K562 (cell line): ENCODE measurements around the gene CPSF7. TPM values are rescaled to one million over a fixed set of nuclear protein-coding genes. Genes with fewer than 3 reads are reported as not detected.

Experiments
- ARID3B ChIP-seq: fragments of 250-450 bp; sonication (Bioruptor Pico); IDR thresholded peaks from 2 replicates; pipeline ENCODE4 v1.4.0; 2020; ENCODE audit warnings: borderline replicate concordance
- ATF3 ChIP-seq, 2 experiments: fragments of 450-650 bp in 1 of 2; sonication (generic) in 1 of 2; formaldehyde crosslinking in 1 of 2; IDR thresholded peaks in 1 of 2; conservative IDR thresholded peaks in 1 of 2; 2 replicates each; pipeline versions ENCODE4 v1.6.1 to v1.8.1; 2016 to 2023; ENCODE audit warnings: mild to moderate bottlenecking in 2 of 2, moderate library complexity in 2 of 2, inconsistent platforms in 1 of 2, missing genetic modification reagents in 1 of 2
- BHLHE40 ChIP-seq: IDR thresholded peaks from 2 replicates; pipeline ENCODE4 v1.6.1; 2011; ENCODE audit warnings: low read length, improper control_type of control experiment
- CBFA2T2 ChIP-seq: fragments of 450-650 bp; conservative IDR thresholded peaks from 2 replicates; pipeline ENCODE4 v1.6.1; 2017; ENCODE audit warnings: mild to moderate bottlenecking
- GABPA ChIP-seq: fragments of 200-800 bp; sonication (Bioruptor generic); conservative IDR thresholded peaks from 2 replicates; pipeline ENCODE4 v1.6.1; 2016; ENCODE audit warnings: low read depth, missing genetic modification characterization, missing compliant biosample characterization
- HDAC2 ChIP-seq: fragments of 450-650 bp; IDR thresholded peaks from 2 replicates; pipeline ENCODE4 v1.6.1; 2016; ENCODE audit warnings: mild to moderate bottlenecking
- HDAC3 ChIP-seq: fragments of 450-650 bp; IDR thresholded peaks from 2 replicates; pipeline ENCODE4 v1.6.1; 2018; ENCODE audit warnings: borderline replicate concordance, mild to moderate bottlenecking, moderate library complexity; ENCODE audit not compliant: partially characterized antibody
- KDM1A ChIP-seq, 2 experiments: fragments of 450-650 bp; IDR thresholded peaks; 2 replicates each; pipeline ENCODE4 v1.6.1; 2016; ENCODE audit warnings: mild to moderate bottlenecking in 2 of 2
- KDM5B ChIP-seq: fragments of 200-600 bp; sonication (generic); IDR thresholded peaks from 2 replicates; pipeline ENCODE4 v1.6.1; 2012; ENCODE audit warnings: low read depth, mild to moderate bottlenecking, moderate library complexity, low read length, control low read depth, inconsistent platforms; ENCODE audit not compliant: insufficient replicate concordance
- NFRKB ChIP-seq: fragments of 450-650 bp; IDR thresholded peaks from 2 replicates; pipeline ENCODE4 v1.6.1; 2016; ENCODE audit warnings: low read depth
- NR2F6 ChIP-seq: fragments of 450-650 bp; formaldehyde crosslinking; IDR thresholded peaks from 2 replicates; pipeline ENCODE4 v1.4.0; 2020; ENCODE audit warnings: mild to moderate bottlenecking
- POLR2G ChIP-seq: fragments of 200-400 bp; formaldehyde crosslinking; IDR thresholded peaks from 2 replicates; pipeline ENCODE4 v1.6.1; 2017; ENCODE audit warnings: low read depth, mild to moderate bottlenecking, antibody characterized with exemption, low read length, moderate library complexity
- PYGO2 ChIP-seq: fragments of 450-650 bp; IDR thresholded peaks from 2 replicates; pipeline ENCODE4 v1.6.1; 2016; ENCODE audit warnings: mild to moderate bottlenecking, missing genetic modification characterization, moderate library complexity, missing compliant biosample characterization
- RBBP5 ChIP-seq: fragments of 200-600 bp; sonication (generic); IDR thresholded peaks from 2 replicates; pipeline ENCODE4 v1.6.1; 2012; ENCODE audit warnings: borderline replicate concordance, mild to moderate bottlenecking, low read length, control low read depth, inconsistent platforms; ENCODE audit not compliant: insufficient read depth, poor library complexity, severe bottlenecking
- RBM17 ChIP-seq: fragments of 200-400 bp; formaldehyde crosslinking; IDR thresholded peaks from 2 replicates; pipeline ENCODE4 v1.6.1; 2017; ENCODE audit warnings: low read depth, mild to moderate bottlenecking, low read length, borderline replicate concordance
- SMAD4 ChIP-seq: fragments of 250-450 bp; sonication (Bioruptor Pico); conservative IDR thresholded peaks from 2 replicates; pipeline ENCODE4 v1.8.0; 2021; ENCODE audit warnings: inconsistent platforms, mild to moderate bottlenecking, moderate library complexity
- SMC3 ChIP-seq: conservative IDR thresholded peaks from 2 replicates; pipeline ENCODE4 v1.6.1; 2011; ENCODE audit warnings: low read depth, low read length, improper control_type of control experiment; ENCODE audit not compliant: insufficient read depth
- SNIP1 ChIP-seq: fragments of 450-650 bp; IDR thresholded peaks from 2 replicates; pipeline ENCODE4 v1.7.1; 2017; ENCODE audit warnings: low read depth, mild to moderate bottlenecking
- TEAD1 ChIP-seq, 2 experiments: fragments of 450-650 bp in 1 of 2; sonication (generic) in 1 of 2; formaldehyde crosslinking; IDR thresholded peaks; 2 replicates each; pipeline versions ENCODE4 v1.4.0 to v1.8.0; 2020 to 2022; ENCODE audit warnings: mild to moderate bottlenecking in 2 of 2, missing genetic modification reagents in 1 of 2
- THRA ChIP-seq: fragments of 450-650 bp; IDR thresholded peaks from 2 replicates; pipeline ENCODE4 v1.6.1; 2017; ENCODE audit warnings: mild to moderate bottlenecking, moderate library complexity
- ZNF282 ChIP-seq: sonication (generic); formaldehyde crosslinking; IDR thresholded peaks from 2 replicates; pipeline ENCODE4 v1.8.1; 2023; ENCODE audit warnings: missing genetic modification reagents
- ZNF3 ChIP-seq: fragments of 250-450 bp; sonication (Bioruptor Pico); IDR thresholded peaks from 2 replicates; pipeline ENCODE4 v1.5.0; 2021; ENCODE audit warnings: mild to moderate bottlenecking, moderate library complexity
- ZNF507 ChIP-seq: conservative IDR thresholded peaks from 2 replicates; pipeline ENCODE4 v1.6.1; 2017; ENCODE audit warnings: missing genetic modification characterization, missing compliant biosample characterization
- ZNF512 ChIP-seq: IDR thresholded peaks from 2 replicates; pipeline ENCODE4 v1.6.1; 2016; ENCODE audit warnings: missing genetic modification characterization, missing compliant biosample characterization
- ZNF668 ChIP-seq: fragments of 250-450 bp; sonication (Bioruptor Pico); IDR thresholded peaks from 2 replicates; pipeline ENCODE4 v1.8.0; 2022; ENCODE audit warnings: mild to moderate bottlenecking, inconsistent platforms
- polyA plus RNA-seq, 8 experiments: library from polyadenylated mRNA; depleted of rRNA in 4 of 8; stranded (reverse) in 5 of 8; unstranded in 3 of 8; fragments of >200 nt; fragmentation: Nextera tagmentation in 2 of 8; fragmentation: Illumina TruSeq in 1 of 8; extraction: Ambion mirVana in 2 of 8; extraction: Trizol in 1 of 8; gene quantifications; 2 replicates each; pipeline versions ENCODE4 v1.2.1 to v1.2.3, GENCODE V29; 2011 to 2014; ENCODE audit warnings: inconsistent platforms in 1 of 8, missing spikeins in 1 of 8
- total RNA-seq, 7 experiments: library from RNA; depleted of rRNA in 6 of 7; stranded (reverse); fragments of >200 nt in 6 of 7; fragmentation: Illumina TruSeq in 2 of 7; extraction: Trizol in 2 of 7; gene quantifications; 2 replicates each; pipeline versions ENCODE4 v1.2.1 to v1.2.3, GENCODE V29; 2011 to 2021; ENCODE audit warnings: low replicate concordance in 1 of 7

Gene CPSF7
- total and polyA plus RNA-seq, 9 of the 15 experiments (the other 6 are each of a cell fraction or from before 2014, with no cell fraction given): 14.8 to 104 (median 44.1) TPM

GRCh38 chr11:61446211-61446651 is 16.5 kb upstream of the CPSF7 start (continued):
- TF ChIP-seq ZNF668 (CRISPR knock-in tag): no peak
- TF ChIP-seq ATF3 (IDR thresholded peaks at IDR 0.05): peak; percentile 23; the same call in 1 of the 2 replicates
- no peak for TF ChIP-seq ATF3 (CRISPR knock-in tag; conservative IDR thresholded peaks at IDR 0.05)
- TF ChIP-seq NFRKB: no peak
- no peak for TF ChIP-seq RBBP5
- TF ChIP-seq HDAC3: no peak
- no peak for TF ChIP-seq ZNF507 (tag)
- no peak for TF ChIP-seq SMAD4 (CRISPR knock-in tag)
- peak; percentile 69 for TF ChIP-seq SMC3
- TF ChIP-seq SNIP1: no peak
- TF ChIP-seq GABPA (tag): no peak
- no peak for TF ChIP-seq ARID3B (CRISPR knock-in tag)
- TF ChIP-seq HDAC2: no peak
- TF ChIP-seq ZNF282 (CRISPR knock-in tag): no peak
- TF ChIP-seq THRA: no peak
- peak in 1 of 2 experiments; percentile 75; a peak in 1 of 4 replicates for TF ChIP-seq TEAD1 (CRISPR knock-in tag; IDR thresholded peaks at IDR 0.05)
- TF ChIP-seq CBFA2T2: no peak
- no peak for TF ChIP-seq RBM17
- no peak for TF ChIP-seq POLR2G
- no peak for TF ChIP-seq KDM1A (IDR thresholded peaks at IDR 0.05)
- no peak for TF ChIP-seq PYGO2 (tag)
- 0 out of 2 replicates have a peak, but pooled peaks have one; percentile 22 for TF ChIP-seq BHLHE40
- no peak for TF ChIP-seq KDM5B
- TF ChIP-seq ZNF512 (tag): no peak
- no peak for TF ChIP-seq NR2F6 (CRISPR knock-in tag)
- TF ChIP-seq ZNF3: no peak
